ENCODE data around the gene CIB2. TPM values are rescaled to one million over a fixed set of nuclear protein-coding genes. Genes with fewer than 3 reads are reported as not detected.

CIB2 gene
- total RNA-seq, 1 donor from 2014 or later: 6.7 TPM

DNA sequence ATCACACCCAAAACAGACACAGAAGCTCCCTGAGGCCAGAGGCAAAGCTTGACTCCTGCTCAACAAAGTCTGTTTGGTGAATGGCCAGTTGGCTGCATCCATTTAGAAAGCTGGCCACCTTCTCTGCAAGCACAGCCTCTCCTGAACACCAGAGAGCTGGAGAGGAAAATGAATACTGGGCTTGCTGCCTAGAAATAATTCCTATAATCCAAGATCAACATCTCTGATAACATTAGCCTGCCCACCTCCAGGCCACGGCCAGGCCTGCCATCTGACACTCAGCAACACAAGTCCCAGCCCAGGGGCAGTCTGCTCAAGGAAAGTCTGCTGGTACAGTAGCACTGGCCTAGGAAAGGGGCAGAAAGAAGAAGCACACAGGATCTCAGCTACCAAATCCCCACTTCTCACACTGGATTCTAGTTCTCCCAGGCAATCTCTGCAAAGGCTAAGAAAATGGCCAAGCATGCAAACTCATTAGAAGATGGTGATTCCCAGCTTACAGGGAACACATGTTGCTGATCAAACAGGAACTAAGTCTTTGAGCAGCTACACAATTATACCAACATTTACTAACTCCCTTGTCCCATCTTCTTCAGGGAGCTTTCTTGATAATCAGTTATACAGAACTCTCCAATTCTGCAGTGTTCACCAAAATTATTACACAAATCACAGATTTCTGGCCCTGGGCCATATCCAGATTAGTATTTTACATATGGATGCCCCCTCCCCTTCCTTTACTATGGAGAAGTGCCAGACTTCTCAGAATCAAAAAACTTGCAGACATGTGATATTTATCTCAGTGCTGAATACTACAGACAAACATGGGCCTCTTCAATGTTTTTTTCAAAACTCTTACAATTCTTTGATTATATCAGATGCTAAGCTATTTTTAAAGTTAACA, 63.7 kb downstream of the CIB2 start:
- no peak overlapping the region for H3K4me3 ChIP-seq
- DNase-seq (ENCODE audit: low spot score in 2 of 2): peak in 1 of 2 donors; percentile 77
- H3K4me1 ChIP-seq: peaks cover 42 to 85% of the 10 kb centered on the region in 2 donors
- H3K27me3 ChIP-seq: no peaks in the 10 kb centered on the region
- TF ChIP-seq, protein P1, sequence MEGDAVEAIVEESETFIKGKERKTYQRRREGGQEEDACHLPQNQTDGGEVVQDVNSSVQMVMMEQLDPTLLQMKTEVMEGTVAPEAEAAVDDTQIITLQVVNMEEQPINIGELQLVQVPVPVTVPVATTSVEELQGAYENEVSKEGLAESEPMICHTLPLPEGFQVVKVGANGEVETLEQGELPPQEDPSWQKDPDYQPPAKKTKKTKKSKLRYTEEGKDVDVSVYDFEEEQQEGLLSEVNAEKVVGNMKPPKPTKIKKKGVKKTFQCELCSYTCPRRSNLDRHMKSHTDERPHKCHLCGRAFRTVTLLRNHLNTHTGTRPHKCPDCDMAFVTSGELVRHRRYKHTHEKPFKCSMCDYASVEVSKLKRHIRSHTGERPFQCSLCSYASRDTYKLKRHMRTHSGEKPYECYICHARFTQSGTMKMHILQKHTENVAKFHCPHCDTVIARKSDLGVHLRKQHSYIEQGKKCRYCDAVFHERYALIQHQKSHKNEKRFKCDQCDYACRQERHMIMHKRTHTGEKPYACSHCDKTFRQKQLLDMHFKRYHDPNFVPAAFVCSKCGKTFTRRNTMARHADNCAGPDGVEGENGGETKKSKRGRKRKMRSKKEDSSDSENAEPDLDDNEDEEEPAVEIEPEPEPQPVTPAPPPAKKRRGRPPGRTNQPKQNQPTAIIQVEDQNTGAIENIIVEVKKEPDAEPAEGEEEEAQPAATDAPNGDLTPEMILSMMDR (IDR thresholded peaks at IDR 0.05): no peak
- H3K27ac ChIP-seq: peak overlapping the region; percentile 71 to 83
- H3K36me3 ChIP-seq: no peaks in the 10 kb centered on the region
- intact Hi-C loops (cut with DNase I): loop anchor here (2.0 kb wide), 1 partner anchor 63 kb away; no protein-coding TSS in a partner anchor
- H3K9me3 ChIP-seq: no peaks in the 10 kb centered on the region

DNA sequence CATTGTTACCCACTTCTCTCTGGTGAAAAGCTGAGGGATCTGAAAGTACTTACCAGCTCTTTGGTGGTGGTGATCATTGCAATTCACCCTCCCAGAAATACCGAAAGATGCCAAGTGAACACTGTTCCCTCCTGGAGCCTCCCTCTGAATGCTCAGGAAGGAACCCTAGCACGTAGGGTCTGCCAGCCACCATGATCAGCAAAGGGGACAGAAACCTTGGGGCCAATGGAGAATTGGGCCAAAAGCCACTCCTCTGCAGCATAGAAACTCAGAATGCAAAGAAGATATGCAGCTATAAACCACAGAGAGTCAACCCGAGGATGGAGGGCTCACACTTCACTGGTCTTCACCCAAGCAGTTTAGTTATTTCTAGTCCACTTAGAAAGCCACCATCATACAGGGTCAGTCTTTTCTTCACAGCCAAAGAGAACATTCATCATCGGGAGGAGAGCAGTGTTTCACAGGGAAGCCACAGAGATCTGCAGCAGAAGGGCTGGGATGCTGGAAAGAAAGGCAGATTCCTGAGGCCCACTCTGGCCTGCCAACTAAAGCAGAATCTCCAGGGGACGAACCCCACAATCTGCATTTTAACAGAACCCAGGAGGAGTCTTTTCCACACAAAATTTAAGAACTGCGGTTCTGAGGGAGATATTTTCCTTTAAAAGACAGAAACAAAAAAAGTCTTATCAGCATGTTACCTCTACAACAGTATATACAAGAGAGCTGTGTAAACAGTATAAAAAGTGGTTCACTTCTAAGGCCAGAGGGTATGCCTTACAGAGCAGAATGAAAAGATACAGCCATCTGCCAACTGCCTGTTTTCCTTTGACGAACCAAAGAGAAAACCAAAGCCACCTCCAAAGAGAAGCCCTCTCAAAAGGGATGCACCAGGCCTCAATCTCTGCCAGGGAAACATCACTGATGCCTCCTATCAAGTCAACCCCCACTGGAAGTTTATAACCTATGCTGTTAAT, 65.0 kb downstream of the CIB2 start:
- TF ChIP-seq, protein P1 (IDR thresholded peaks at IDR 0.05): no peak
- peak in 1 of 2 donors; percentile 60 for DNase-seq (ENCODE audit: low spot score in 2 of 2)
- no peaks in the 10 kb centered on the region for H3K27me3 ChIP-seq
- intact Hi-C loops (cut with DNase I): loop anchor here (2.0 kb wide), 1 partner anchor 61 kb away; no protein-coding TSS in a partner anchor
- peaks cover 42 to 83% of the 10 kb centered on the region in 2 donors for H3K4me1 ChIP-seq
- H3K27ac ChIP-seq: peak overlapping the region; percentile 71 to 83
- H3K36me3 ChIP-seq: no peaks in the 10 kb centered on the region
- H3K9me3 ChIP-seq: no peaks in the 10 kb centered on the region
- H3K4me3 ChIP-seq: peak overlapping the region; percentile 6 to 27

DNA sequence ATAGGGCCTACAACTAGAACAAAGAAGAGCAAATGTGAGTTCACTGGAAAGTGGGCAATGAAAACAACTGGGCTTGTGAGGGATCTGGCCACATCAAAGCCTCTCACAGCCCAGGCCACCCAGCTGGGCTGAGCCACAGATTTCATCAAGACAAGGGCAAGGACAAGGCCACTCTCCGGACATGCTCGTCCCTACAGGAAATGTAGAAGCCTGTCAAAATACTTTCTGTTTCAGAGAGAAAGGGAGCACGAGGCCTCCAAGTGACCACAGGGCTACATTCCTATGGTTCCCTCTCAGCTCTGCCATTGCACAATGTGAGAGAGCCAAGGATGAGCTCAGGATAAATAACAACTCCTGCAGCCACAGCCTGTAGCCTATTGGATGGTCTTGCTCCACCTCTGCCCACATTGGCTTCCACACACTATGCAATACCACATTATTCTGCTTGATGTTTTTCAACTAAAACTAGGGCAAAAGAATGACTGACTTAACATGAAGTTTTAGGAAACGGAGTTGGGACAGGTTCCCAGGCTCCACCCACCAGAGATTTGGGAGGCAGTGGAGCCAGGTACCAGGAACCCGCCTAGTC, 65.9 kb downstream of the CIB2 start:
- DNase-seq (ENCODE audit: low spot score in 2 of 2): peak; percentile 50 to 89
- Histone ChIP-seq H3K36me3 (no peaks in the 10 kb centered on the region), H3K4me3 (peak overlapping the region; percentile 6 to 27), H3K27me3 (no peaks in the 10 kb centered on the region), H3K27ac (peak overlapping the region; percentile 71 to 83), H3K9me3 (no peaks in the 10 kb centered on the region), H3K4me1 (peaks cover 42 to 81% of the 10 kb centered on the region in 2 donors)
- TF ChIP-seq, protein P1 (IDR thresholded peaks at IDR 0.05): no peak
- intact Hi-C loops (cut with DNase I): no loop called here

DNA sequence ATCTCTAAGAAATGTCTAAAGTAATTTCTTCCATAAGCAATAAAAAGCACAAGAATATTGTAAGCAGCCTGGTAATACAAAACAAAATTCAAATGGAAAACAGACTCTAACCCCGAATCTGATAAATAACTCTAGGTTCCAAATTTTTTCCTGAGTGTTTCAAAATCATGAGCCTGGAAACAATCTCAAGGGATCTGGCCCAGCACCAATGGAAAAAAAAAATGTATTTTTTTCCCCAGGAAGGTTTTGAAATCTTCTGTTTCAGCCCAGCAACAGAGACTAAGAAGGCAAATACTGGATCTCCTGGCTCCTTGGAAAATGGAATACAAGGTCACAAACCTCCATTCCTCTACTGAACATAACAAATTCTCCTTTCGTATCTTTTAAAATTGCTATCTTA, 66.7 kb downstream of the CIB2 start:
- DNase-seq (ENCODE audit: low spot score in 2 of 2): no peak
- H3K4me3 ChIP-seq: no peak overlapping the region
- H3K4me1 ChIP-seq: peaks cover 42 to 77% of the 10 kb centered on the region in 2 donors

More for the DNA sequence above, 66.7 kb downstream of the CIB2 start:
- H3K27ac ChIP-seq: peak overlapping the region; percentile 71 to 83
- no peaks in the 10 kb centered on the region for H3K27me3 ChIP-seq
- H3K9me3 ChIP-seq: no peaks in the 10 kb centered on the region
- TF ChIP-seq, protein P1 (IDR thresholded peaks at IDR 0.05): no peak
- intact Hi-C loops (cut with DNase I): loop anchor here (1.0 kb wide), 1 partner anchor 11 kb away; no protein-coding TSS in a partner anchor
- no peaks in the 10 kb centered on the region for H3K36me3 ChIP-seq
